ENCODE measurements around the gene DNAI7. TPM values are rescaled to one million over a fixed set of nuclear protein-coding genes. Genes with fewer than 3 reads are reported as not detected.

The DNAI7 gene
- total RNA-seq, 4 donors from 2014 or later, result not detected

- DNase-seq (no peak), ATAC-seq (no peak)
- Histone ChIP-seq H3K4me3 (no peak overlapping the region), H3K36me3 (no peaks in the 10 kb centered on the region), H3K27ac (no peak overlapping the region), H3K9me3 (no peaks in the 10 kb centered on the region), H3K27me3 (no peaks in the 10 kb centered on the region), H3K4me1 (peaks cover 0 to 5% of the 10 kb centered on the region in 2 donors)
- in situ Hi-C loops (cut with MboI; ENCODE audit: low sequenced_read_pairs in 4 of 4), result no loop called here
- intact Hi-C loops (cut with DNase I; ENCODE audit: low total_unique reads), result no loop called here
- TF ChIP-seq CTCF (IDR thresholded peaks at IDR 0.05 in 4 of 5, conservative IDR thresholded peaks at IDR 0.05 in 1 of 5) (no peak), POLR2A (IDR thresholded peaks at IDR 0.05) (no peak)
Measured at GRCh38 chr12:25074113-25074512, 120.8 kb downstream of the DNAI7 start.

- DNase-seq, result no peak
- Histone ChIP-seq H3K36me3 (no peaks in the 10 kb centered on the region), H3K4me1 (peaks cover 0 to 5% of the 10 kb centered on the region in 2 donors), H3K9me3 (no peaks in the 10 kb centered on the region), H3K27ac (no peak overlapping the region), H3K27me3 (no peaks in the 10 kb centered on the region), H3K4me3 (no peak overlapping the region)
- in situ Hi-C loops (cut with MboI; ENCODE audit: low sequenced_read_pairs in 4 of 4) (no loop called here), intact Hi-C loops (cut with DNase I; ENCODE audit: low total_unique reads) (no loop called here)
- no peak for ATAC-seq
- TF ChIP-seq CTCF (IDR thresholded peaks at IDR 0.05 in 4 of 5, conservative IDR thresholded peaks at IDR 0.05 in 1 of 5), result no peak
- TF ChIP-seq POLR2A (IDR thresholded peaks at IDR 0.05), result no peak
Measured at GRCh38 chr12:25072906-25073650, 121.9 kb downstream of the DNAI7 start.

- peaks cover 0 to 5% of the 10 kb centered on the region in 2 donors for H3K4me1 ChIP-seq
- no peak overlapping the region for H3K4me3 ChIP-seq
- peak overlapping the region in 1 of 4 donors; percentile 38 for H3K27ac ChIP-seq
- ATAC-seq, result no peak
- no peaks in the 10 kb centered on the region for H3K9me3 ChIP-seq
- in situ Hi-C loops (cut with MboI; ENCODE audit: low sequenced_read_pairs in 4 of 4) (no loop called here), intact Hi-C loops (cut with DNase I; ENCODE audit: low total_unique reads) (no loop called here)
- DNase-seq, result no peak
- no peak for TF ChIP-seq CTCF (IDR thresholded peaks at IDR 0.05 in 4 of 5, conservative IDR thresholded peaks at IDR 0.05 in 1 of 5)
- no peak for TF ChIP-seq POLR2A (IDR thresholded peaks at IDR 0.05)
- no peaks in the 10 kb centered on the region for H3K36me3 ChIP-seq
- H3K27me3 ChIP-seq, result no peaks in the 10 kb centered on the region
Measured at GRCh38 chr12:25071366-25071765, 123.6 kb downstream of the DNAI7 start.

GRCh38 chr12:25069224-25069623 lies 125.7 kb downstream of the DNAI7 start:
- no peak overlapping the region for H3K27ac ChIP-seq
- H3K4me1 ChIP-seq, result peaks cover 0 to 5% of the 10 kb centered on the region in 2 donors
- no peaks in the 10 kb centered on the region for H3K27me3 ChIP-seq
- no peak for TF ChIP-seq CTCF (IDR thresholded peaks at IDR 0.05 in 4 of 5, conservative IDR thresholded peaks at IDR 0.05 in 1 of 5)
- TF ChIP-seq POLR2A (IDR thresholded peaks at IDR 0.05), result no peak
- no peak overlapping the region for H3K4me3 ChIP-seq
- H3K36me3 ChIP-seq, result no peaks in the 10 kb centered on the region
- intact Hi-C loops (cut with DNase I; ENCODE audit: low total_unique reads), result no loop called here
- DNase-seq (no peak), ATAC-seq (no peak)
- in situ Hi-C loops (cut with MboI; ENCODE audit: low sequenced_read_pairs in 4 of 4), result no loop called here
- H3K9me3 ChIP-seq, result no peaks in the 10 kb centered on the region

- intact Hi-C loops (cut with DNase I; ENCODE audit: low total_unique reads), result no loop called here
- in situ Hi-C loops (cut with MboI; ENCODE audit: low sequenced_read_pairs in 4 of 4), result no loop called here
Measured at GRCh38 chr12:25065035-25065434, 129.9 kb downstream of the DNAI7 start.

More at GRCh38 chr12:25065035-25065434, 129.9 kb downstream of the DNAI7 start:
- Histone ChIP-seq H3K9me3 (no peaks in the 10 kb centered on the region), H3K36me3 (no peaks in the 10 kb centered on the region), H3K27ac (no peak overlapping the region), H3K4me1 (no peaks in the 10 kb centered on the region), H3K4me3 (no peak overlapping the region), H3K27me3 (no peaks in the 10 kb centered on the region)
- TF ChIP-seq CTCF (IDR thresholded peaks at IDR 0.05 in 4 of 5, conservative IDR thresholded peaks at IDR 0.05 in 1 of 5), result no peak
- no peak for DNase-seq
- no peak for ATAC-seq
